K562 (cell line): ENCODE results near the gene SLBP. TPM values are rescaled to one million over a fixed set of nuclear protein-coding genes. Genes with fewer than 3 reads are reported as not detected.

ENCODE experiments used
- CUX1 ChIP-seq: fragments of 200-800 bp; sonication (Bioruptor generic); IDR thresholded peaks from 2 replicates; pipeline ENCODE4 v1.6.1; 2016; ENCODE audit warnings: missing genetic modification characterization, missing compliant biosample characterization
- FOXP1 ChIP-seq: sonication (generic); formaldehyde crosslinking; IDR thresholded peaks from 2 replicates; pipeline ENCODE4 v1.8.0; 2022; ENCODE audit warnings: mild to moderate bottlenecking, missing genetic modification reagents
- JUN ChIP-seq, 2 experiments: sonication (generic) in 1 of 2; formaldehyde crosslinking in 1 of 2; IDR thresholded peaks; 2 replicates each; pipeline versions ENCODE4 v1.6.1 to v1.8.0; 2012 to 2022; ENCODE audit warnings: borderline replicate concordance in 2 of 2, mild to moderate bottlenecking in 2 of 2, improper control_type of control experiment in 1 of 2, low read depth in 1 of 2, low read length in 1 of 2, missing genetic modification reagents in 1 of 2
- KLF13 ChIP-seq: fragments of 450-650 bp; IDR thresholded peaks from 2 replicates; pipeline ENCODE4 v1.6.1; 2016; ENCODE audit warnings: missing genetic modification characterization, low read depth, mild to moderate bottlenecking, missing compliant biosample characterization, moderate library complexity, borderline replicate concordance
- KLF16 ChIP-seq: IDR thresholded peaks from 2 replicates; pipeline ENCODE4 v1.6.1; 2016; ENCODE audit warnings: antibody characterized with exemption
- NBN ChIP-seq: fragments of 450-650 bp; IDR thresholded peaks from 2 replicates; pipeline ENCODE4 v1.6.1; 2016; ENCODE audit warnings: low read depth, mild to moderate bottlenecking
- RBM22 ChIP-seq: fragments of 200-400 bp; formaldehyde crosslinking; IDR thresholded peaks from 2 replicates; pipeline ENCODE4 v1.6.1; 2018; ENCODE audit warnings: low read length, low read depth; ENCODE audit not compliant: poor library complexity, severe bottlenecking
- YBX1 ChIP-seq: fragments of 450-650 bp; IDR thresholded peaks from 2 replicates; pipeline ENCODE4 v1.7.1; 2016; ENCODE audit warnings: mild to moderate bottlenecking
- ZNF592 ChIP-seq: fragments of 450-650 bp; IDR thresholded peaks from 2 replicates; pipeline ENCODE4 v1.6.1; 2017; ENCODE audit warnings: antibody characterized with exemption, mild to moderate bottlenecking
- polyA plus RNA-seq, 8 experiments: library from polyadenylated mRNA; depleted of rRNA in 4 of 8; stranded (reverse) in 5 of 8; unstranded in 3 of 8; fragments of >200 nt; fragmentation: Nextera tagmentation in 2 of 8; fragmentation: Illumina TruSeq in 1 of 8; extraction: Ambion mirVana in 2 of 8; extraction: Trizol in 1 of 8; gene quantifications; 2 replicates each; pipeline versions ENCODE4 v1.2.1 to v1.2.3, GENCODE V29; 2011 to 2014; ENCODE audit warnings: inconsistent platforms in 1 of 8, missing spikeins in 1 of 8
- total RNA-seq, 7 experiments: library from RNA; depleted of rRNA in 6 of 7; stranded (reverse); fragments of >200 nt in 6 of 7; fragmentation: Illumina TruSeq in 2 of 7; extraction: Trizol in 2 of 7; gene quantifications; 2 replicates each; pipeline versions ENCODE4 v1.2.1 to v1.2.3, GENCODE V29; 2011 to 2021; ENCODE audit warnings: low replicate concordance in 1 of 7

The SLBP gene
- total and polyA plus RNA-seq, 9 of the 15 experiments (the other 6 are each of a cell fraction or from before 2014, with no cell fraction given), result 49.4 to 221 (median 162) TPM

GRCh38 chr4:1746265-1746691 lies 34.2 kb upstream of the SLBP start (continued):
- no peak for TF ChIP-seq CUX1 (CRISPR knock-in tag)
- TF ChIP-seq FOXP1 (CRISPR knock-in tag), result no peak
- TF ChIP-seq ZNF592, result no peak
- TF ChIP-seq YBX1, result no peak
- peak; percentile 82 for TF ChIP-seq RBM22
- TF ChIP-seq KLF16, result 0 out of 2 replicates have a peak, but pooled peaks have one; percentile 39
- TF ChIP-seq KLF13 (tag), result 0 out of 2 replicates have a peak, but pooled peaks have one; percentile 42
- no peak for TF ChIP-seq NBN
- no peak for TF ChIP-seq JUN (IDR thresholded peaks at IDR 0.05; ENCODE audit: borderline replicate concordance, low read depth, low read length)
- TF ChIP-seq JUN (CRISPR knock-in tag; IDR thresholded peaks at IDR 0.05; ENCODE audit: borderline replicate concordance), result no peak
